ENCODE results near the gene MAPK8IP3.

Gene MAPK8IP3

GRCh38 chr16:1775006-1775845 is 69.2 kb downstream of the MAPK8IP3 start:
- DNase-seq = no peak

GRCh38 chr16:1775846-1776671 is 70.1 kb downstream of the MAPK8IP3 start:
- DNase-seq = no peak

GRCh38 chr16:1776672-1776955 is 70.6 kb downstream of the MAPK8IP3 start:
- no peak for DNase-seq

GRCh38 chr16:1776991-1777374 is 71.0 kb downstream of the MAPK8IP3 start:
- no peak for DNase-seq

- no peak for DNase-seq
Observed at GRCh38 chr16:1777375-1778199, 71.6 kb downstream of the MAPK8IP3 start.

GRCh38 chr16:1778200-1779179 is 72.5 kb downstream of the MAPK8IP3 start:
- DNase-seq = no peak

GRCh38 chr16:1779234-1779701 is 73.3 kb downstream of the MAPK8IP3 start:
- DNase-seq = no peak

GRCh38 chr16:1779741-1780676 is 74.0 kb downstream of the MAPK8IP3 start:
- DNase-seq = no peak

- no peak for DNase-seq
Observed at GRCh38 chr16:1780677-1781072, 74.7 kb downstream of the MAPK8IP3 start.

GRCh38 chr16:1781254-1781653 is 75.3 kb downstream of the MAPK8IP3 start:
- DNase-seq = no peak

- no peak for DNase-seq
Observed at GRCh38 chr16:1781758-1782407, 75.9 kb downstream of the MAPK8IP3 start.

GRCh38 chr16:1782408-1783264 is 76.6 kb downstream of the MAPK8IP3 start, which contains the start of the genes NUBP2 and SPSB3:
Gene NUBP2, plus strand, starts transcription at chr16:1782960. Its CDS starts 61 bp downstream, at chr16:1783021.
Gene SPSB3, minus strand, starts transcription at chr16:1782571. Its CDS starts 1,088 bp downstream, at chr16:1781483.
- DNase-seq = peak; percentile 92

- DNase-seq = no peak
Observed at GRCh38 chr16:1784977-1785845, 79.2 kb downstream of the MAPK8IP3 start.

- no peak for DNase-seq
Observed at GRCh38 chr16:1785846-1786170, 79.8 kb downstream of the MAPK8IP3 start.

GRCh38 chr16:1786242-1787055 is 80.5 kb downstream of the MAPK8IP3 start:
- DNase-seq = no peak

- DNase-seq = no peak
Observed at GRCh38 chr16:1787056-1787321, 81.0 kb downstream of the MAPK8IP3 start.

GRCh38 chr16:1787322-1788094 is 81.5 kb downstream of the MAPK8IP3 start:
- DNase-seq = no peak

All from activated T-cell treated with anti-CD3 and anti-CD28 coated beads, Interleukin-2, amount 50 U/mL, for 1 hour (primary cell).